ENCODE results near the gene MMP25.

DNA sequence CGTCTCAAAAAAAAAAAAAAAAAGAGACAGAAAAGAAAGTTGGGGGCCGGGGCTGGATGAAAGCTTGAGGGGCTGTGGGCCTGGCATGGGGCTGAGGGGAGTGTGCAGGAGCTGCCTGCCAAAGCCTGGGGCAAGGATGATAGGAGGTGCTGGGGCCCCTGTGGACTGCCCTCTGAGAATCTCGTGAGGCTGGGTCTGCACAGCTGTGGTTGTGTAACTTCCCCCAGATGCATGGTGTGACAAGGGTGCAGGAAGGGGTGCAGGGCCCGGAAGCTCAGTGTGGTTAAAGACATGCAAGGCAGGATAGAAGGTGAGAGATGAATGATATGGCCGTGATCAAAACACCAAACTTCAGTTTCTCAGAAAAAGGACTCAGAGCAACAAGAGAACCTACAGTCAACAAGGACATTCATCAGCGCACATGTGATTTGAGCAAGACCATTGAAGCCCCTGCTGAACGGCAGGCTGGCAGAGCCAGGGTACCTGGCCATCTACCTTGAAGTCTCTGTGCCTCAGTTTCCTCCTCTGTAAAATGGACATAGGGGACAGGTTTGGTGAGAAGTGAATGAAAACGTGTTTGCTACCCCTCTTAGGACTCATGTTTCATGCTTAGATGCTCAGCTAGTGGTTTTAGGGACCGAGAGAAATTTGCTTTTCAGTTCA lies 28.6 kb downstream of the MMP25 start:
- TF ChIP-seq, protein P1, sequence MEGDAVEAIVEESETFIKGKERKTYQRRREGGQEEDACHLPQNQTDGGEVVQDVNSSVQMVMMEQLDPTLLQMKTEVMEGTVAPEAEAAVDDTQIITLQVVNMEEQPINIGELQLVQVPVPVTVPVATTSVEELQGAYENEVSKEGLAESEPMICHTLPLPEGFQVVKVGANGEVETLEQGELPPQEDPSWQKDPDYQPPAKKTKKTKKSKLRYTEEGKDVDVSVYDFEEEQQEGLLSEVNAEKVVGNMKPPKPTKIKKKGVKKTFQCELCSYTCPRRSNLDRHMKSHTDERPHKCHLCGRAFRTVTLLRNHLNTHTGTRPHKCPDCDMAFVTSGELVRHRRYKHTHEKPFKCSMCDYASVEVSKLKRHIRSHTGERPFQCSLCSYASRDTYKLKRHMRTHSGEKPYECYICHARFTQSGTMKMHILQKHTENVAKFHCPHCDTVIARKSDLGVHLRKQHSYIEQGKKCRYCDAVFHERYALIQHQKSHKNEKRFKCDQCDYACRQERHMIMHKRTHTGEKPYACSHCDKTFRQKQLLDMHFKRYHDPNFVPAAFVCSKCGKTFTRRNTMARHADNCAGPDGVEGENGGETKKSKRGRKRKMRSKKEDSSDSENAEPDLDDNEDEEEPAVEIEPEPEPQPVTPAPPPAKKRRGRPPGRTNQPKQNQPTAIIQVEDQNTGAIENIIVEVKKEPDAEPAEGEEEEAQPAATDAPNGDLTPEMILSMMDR (IDR thresholded peaks at IDR 0.05), result no peak
- no peak for TF ChIP-seq ZFX (IDR thresholded peaks at IDR 0.05; ENCODE audit: borderline replicate concordance)

Data from 22Rv1 (cell line).